ENCODE results near the gene MAD1L1. TPM values are rescaled to one million over a fixed set of nuclear protein-coding genes. Genes with fewer than 3 reads are reported as not detected.

MAD1L1 gene
- total RNA-seq, 1 donor from 2014 or later: 53.8 TPM

- no peak for TF ChIP-seq CTCF (conservative IDR thresholded peaks at IDR 0.05)
- Mint-ChIP-seq H3K27me3 (ENCODE audit: low read depth) (no peaks in the 10 kb centered on the region), H3K4me1 (no peaks in the 10 kb centered on the region), H3K27ac (ENCODE audit: unreplicated experiment) (no peak overlapping the region), H3K9me3 (no peaks in the 10 kb centered on the region), H3K4me3 (no peak overlapping the region), H3K36me3 (ENCODE audit: low read depth) (peaks cover 4% of the 10 kb centered on the region)
- DNase-seq (ENCODE audit: low read depth, low spot score): no peak
These were observed 279.2 kb downstream of the MAD1L1 start for GRCh38 chr7:1953199-1954190.

GRCh38 chr7:1952781-1953180, 280.0 kb downstream of the MAD1L1 start:
- Mint-ChIP-seq H3K4me1 (no peaks in the 10 kb centered on the region), H3K27me3 (ENCODE audit: low read depth) (no peaks in the 10 kb centered on the region), H3K9me3 (no peaks in the 10 kb centered on the region), H3K36me3 (ENCODE audit: low read depth) (peaks cover 2% of the 10 kb centered on the region), H3K27ac (ENCODE audit: unreplicated experiment) (peak overlapping the region; percentile 87), H3K4me3 (no peak overlapping the region)
- no peak for TF ChIP-seq CTCF (conservative IDR thresholded peaks at IDR 0.05)
- DNase-seq (ENCODE audit: low read depth, low spot score): no peak

- Mint-ChIP-seq H3K27ac (ENCODE audit: unreplicated experiment) (peak overlapping the region; percentile 87), H3K4me3 (no peak overlapping the region), H3K27me3 (ENCODE audit: low read depth) (no peaks in the 10 kb centered on the region), H3K9me3 (no peaks in the 10 kb centered on the region), H3K36me3 (ENCODE audit: low read depth) (peaks cover 2% of the 10 kb centered on the region), H3K4me1 (peaks cover under 1% of the 10 kb centered on the region)
- no peak for TF ChIP-seq CTCF (conservative IDR thresholded peaks at IDR 0.05)
- no peak for DNase-seq (ENCODE audit: low read depth, low spot score)
These were observed 280.5 kb downstream of the MAD1L1 start for GRCh38 chr7:1952169-1952760.

- no peak overlapping the region for H3K27ac Mint-ChIP-seq (ENCODE audit: unreplicated experiment)
- no peak for DNase-seq (ENCODE audit: low read depth, low spot score)
- TF ChIP-seq CTCF (conservative IDR thresholded peaks at IDR 0.05): no peak
- H3K27me3 Mint-ChIP-seq (ENCODE audit: low read depth): no peaks in the 10 kb centered on the region
- H3K9me3 Mint-ChIP-seq: no peaks in the 10 kb centered on the region
- no peaks in the 10 kb centered on the region for H3K36me3 Mint-ChIP-seq (ENCODE audit: low read depth)
- H3K4me3 Mint-ChIP-seq: no peak overlapping the region
- peaks cover 3% of the 10 kb centered on the region for H3K4me1 Mint-ChIP-seq
These were observed 281.1 kb downstream of the MAD1L1 start for GRCh38 chr7:1951600-1951999.

GRCh38 chr7:1951159-1951536, 281.6 kb downstream of the MAD1L1 start:
- Mint-ChIP-seq H3K4me1 (peaks cover 3% of the 10 kb centered on the region), H3K9me3 (no peaks in the 10 kb centered on the region), H3K36me3 (ENCODE audit: low read depth) (no peaks in the 10 kb centered on the region), H3K27ac (ENCODE audit: unreplicated experiment) (peak overlapping the region; percentile 35), H3K4me3 (no peak overlapping the region), H3K27me3 (ENCODE audit: low read depth) (no peaks in the 10 kb centered on the region)
- DNase-seq (ENCODE audit: low read depth, low spot score): no peak
- no peak for TF ChIP-seq CTCF (conservative IDR thresholded peaks at IDR 0.05)

All from neural crest cell (in vitro differentiated cells).